GM12878 (cell line): ENCODE data around the gene MAST1.

Source experiments
- ASH2L ChIP-seq: fragments of 300-600, 200-600 bp; sonication (generic); IDR thresholded peaks from 2 replicates; pipeline ENCODE4 v1.6.1; 2017; ENCODE audit warnings: low read depth, mild to moderate bottlenecking, borderline replicate concordance
- NRF1 ChIP-seq: conservative IDR thresholded peaks from 2 replicates; pipeline ENCODE4 v1.6.1; 2011; ENCODE audit warnings: mild to moderate bottlenecking, low read depth, low read length, improper control_type of control experiment
- POLR2A ChIP-seq: IDR thresholded peaks from 2 replicates; pipeline ENCODE4 v1.6.1; 2011; ENCODE audit warnings: low read depth, mild to moderate bottlenecking, low read length
- RUNX3 ChIP-seq: IDR thresholded peaks from 2 replicates; pipeline ENCODE4 v1.6.1; 2012; ENCODE audit warnings: low read length, inconsistent platforms
- SREBF2 ChIP-seq: IDR thresholded peaks from 2 replicates; pipeline ENCODE4 v1.6.1; 2012; ENCODE audit warnings: mild to moderate bottlenecking, low read length
- ZBED1 ChIP-seq: IDR thresholded peaks from 2 replicates; pipeline ENCODE4 v1.6.1; 2016; ENCODE audit warnings: borderline replicate concordance
- TF ChIP-seq, protein P1 (sequence below), 3 experiments: IDR thresholded peaks in 2 of 3; conservative IDR thresholded peaks in 1 of 3; 2 replicates each; pipeline ENCODE4 v1.5.1; 2011; ENCODE audit warnings: low read depth in 3 of 3, low read length in 3 of 3, mild to moderate bottlenecking in 3 of 3, control low read depth in 2 of 3, moderate library complexity in 2 of 3, inconsistent platforms in 1 of 3, mixed read lengths in 1 of 3; ENCODE audit not compliant: control insufficient read depth in 2 of 3, insufficient read depth in 1 of 3; ENCODE audit errors: extremely low read depth in 1 of 3
- TF ChIP-seq, protein P2 (sequence below): IDR thresholded peaks from 2 replicates; pipeline ENCODE4 v1.6.1; 2012; ENCODE audit warnings: mild to moderate bottlenecking, low read depth, low read length

DNA sequence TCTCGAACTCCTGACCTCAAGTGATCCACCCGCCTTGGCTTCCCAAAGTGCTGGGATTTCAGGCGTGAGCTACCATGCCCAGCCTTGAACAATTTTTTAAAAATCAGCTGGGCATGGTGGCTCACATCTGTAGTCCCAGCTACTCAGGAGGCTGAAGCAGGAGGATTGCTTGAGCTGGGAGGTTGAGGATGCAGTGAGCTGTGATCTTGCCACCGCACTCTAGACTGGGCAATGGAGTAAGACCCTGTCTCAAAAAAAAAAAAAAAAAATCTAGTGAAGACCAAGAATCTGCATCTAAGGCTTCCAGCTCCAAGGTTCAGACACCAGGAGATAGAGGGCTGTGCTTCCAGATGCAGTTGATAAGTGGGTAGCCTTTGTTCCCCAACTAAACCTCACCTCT is 25.8 kb downstream of the MAST1 start:
- TF ChIP-seq, protein P1, sequence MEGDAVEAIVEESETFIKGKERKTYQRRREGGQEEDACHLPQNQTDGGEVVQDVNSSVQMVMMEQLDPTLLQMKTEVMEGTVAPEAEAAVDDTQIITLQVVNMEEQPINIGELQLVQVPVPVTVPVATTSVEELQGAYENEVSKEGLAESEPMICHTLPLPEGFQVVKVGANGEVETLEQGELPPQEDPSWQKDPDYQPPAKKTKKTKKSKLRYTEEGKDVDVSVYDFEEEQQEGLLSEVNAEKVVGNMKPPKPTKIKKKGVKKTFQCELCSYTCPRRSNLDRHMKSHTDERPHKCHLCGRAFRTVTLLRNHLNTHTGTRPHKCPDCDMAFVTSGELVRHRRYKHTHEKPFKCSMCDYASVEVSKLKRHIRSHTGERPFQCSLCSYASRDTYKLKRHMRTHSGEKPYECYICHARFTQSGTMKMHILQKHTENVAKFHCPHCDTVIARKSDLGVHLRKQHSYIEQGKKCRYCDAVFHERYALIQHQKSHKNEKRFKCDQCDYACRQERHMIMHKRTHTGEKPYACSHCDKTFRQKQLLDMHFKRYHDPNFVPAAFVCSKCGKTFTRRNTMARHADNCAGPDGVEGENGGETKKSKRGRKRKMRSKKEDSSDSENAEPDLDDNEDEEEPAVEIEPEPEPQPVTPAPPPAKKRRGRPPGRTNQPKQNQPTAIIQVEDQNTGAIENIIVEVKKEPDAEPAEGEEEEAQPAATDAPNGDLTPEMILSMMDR (IDR thresholded peaks at IDR 0.05 in 2 of 3, conservative IDR thresholded peaks at IDR 0.05 in 1 of 3; ENCODE audit: control insufficient read depth in 2 of 3, extremely low read depth in 1 of 3, insufficient read depth in 1 of 3, low read depth in 3 of 3, low read length in 3 of 3) = no peak
- no peak for TF ChIP-seq RUNX3
- TF ChIP-seq POLR2A = no peak
- no peak for TF ChIP-seq ASH2L
- no peak for TF ChIP-seq NRF1
- TF ChIP-seq SREBF2 = no peak
- TF ChIP-seq, protein P2, sequence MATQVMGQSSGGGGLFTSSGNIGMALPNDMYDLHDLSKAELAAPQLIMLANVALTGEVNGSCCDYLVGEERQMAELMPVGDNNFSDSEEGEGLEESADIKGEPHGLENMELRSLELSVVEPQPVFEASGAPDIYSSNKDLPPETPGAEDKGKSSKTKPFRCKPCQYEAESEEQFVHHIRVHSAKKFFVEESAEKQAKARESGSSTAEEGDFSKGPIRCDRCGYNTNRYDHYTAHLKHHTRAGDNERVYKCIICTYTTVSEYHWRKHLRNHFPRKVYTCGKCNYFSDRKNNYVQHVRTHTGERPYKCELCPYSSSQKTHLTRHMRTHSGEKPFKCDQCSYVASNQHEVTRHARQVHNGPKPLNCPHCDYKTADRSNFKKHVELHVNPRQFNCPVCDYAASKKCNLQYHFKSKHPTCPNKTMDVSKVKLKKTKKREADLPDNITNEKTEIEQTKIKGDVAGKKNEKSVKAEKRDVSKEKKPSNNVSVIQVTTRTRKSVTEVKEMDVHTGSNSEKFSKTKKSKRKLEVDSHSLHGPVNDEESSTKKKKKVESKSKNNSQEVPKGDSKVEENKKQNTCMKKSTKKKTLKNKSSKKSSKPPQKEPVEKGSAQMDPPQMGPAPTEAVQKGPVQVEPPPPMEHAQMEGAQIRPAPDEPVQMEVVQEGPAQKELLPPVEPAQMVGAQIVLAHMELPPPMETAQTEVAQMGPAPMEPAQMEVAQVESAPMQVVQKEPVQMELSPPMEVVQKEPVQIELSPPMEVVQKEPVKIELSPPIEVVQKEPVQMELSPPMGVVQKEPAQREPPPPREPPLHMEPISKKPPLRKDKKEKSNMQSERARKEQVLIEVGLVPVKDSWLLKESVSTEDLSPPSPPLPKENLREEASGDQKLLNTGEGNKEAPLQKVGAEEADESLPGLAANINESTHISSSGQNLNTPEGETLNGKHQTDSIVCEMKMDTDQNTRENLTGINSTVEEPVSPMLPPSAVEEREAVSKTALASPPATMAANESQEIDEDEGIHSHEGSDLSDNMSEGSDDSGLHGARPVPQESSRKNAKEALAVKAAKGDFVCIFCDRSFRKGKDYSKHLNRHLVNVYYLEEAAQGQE = no peak
- TF ChIP-seq ZBED1 = no peak
